BE2C (cell line): ENCODE measurements around the gene TMEM158.

ENCODE experiments used
- DNase-seq: peaks from one replicate; pipeline ENCODE4 v3.0.0-alpha.2; 2020
- H3K27me3 ChIP-seq: fragments of 250-450 bp; sonication (Bioruptor Pico); 2 replicates; pipeline ENCODE4 v1.5.1; 2020; ENCODE audit warnings: mild to moderate bottlenecking
- H3K36me3 ChIP-seq: fragments of 250-450 bp; sonication (Bioruptor Pico); 2 replicates; pipeline ENCODE4 v1.5.1; 2020; ENCODE audit warnings: mild to moderate bottlenecking
- H3K4me1 ChIP-seq: fragments of 250-450 bp; sonication (Bioruptor Pico); 2 replicates; pipeline ENCODE4 v1.5.1; 2020
- H3K4me3 ChIP-seq: 2 replicates; pipeline ENCODE4 v1.5.1; 2011; ENCODE audit warnings: low read depth, low read length
- H3K9me3 ChIP-seq: fragments of 250-450 bp; sonication (Bioruptor Pico); 2 replicates; pipeline ENCODE4 v1.5.1; 2020
- CTCF ChIP-seq: IDR thresholded peaks from 2 replicates; pipeline ENCODE4 v1.5.1; 2012; ENCODE audit warnings: mild to moderate bottlenecking, low read depth, low read length

Gene TMEM158

DNA sequence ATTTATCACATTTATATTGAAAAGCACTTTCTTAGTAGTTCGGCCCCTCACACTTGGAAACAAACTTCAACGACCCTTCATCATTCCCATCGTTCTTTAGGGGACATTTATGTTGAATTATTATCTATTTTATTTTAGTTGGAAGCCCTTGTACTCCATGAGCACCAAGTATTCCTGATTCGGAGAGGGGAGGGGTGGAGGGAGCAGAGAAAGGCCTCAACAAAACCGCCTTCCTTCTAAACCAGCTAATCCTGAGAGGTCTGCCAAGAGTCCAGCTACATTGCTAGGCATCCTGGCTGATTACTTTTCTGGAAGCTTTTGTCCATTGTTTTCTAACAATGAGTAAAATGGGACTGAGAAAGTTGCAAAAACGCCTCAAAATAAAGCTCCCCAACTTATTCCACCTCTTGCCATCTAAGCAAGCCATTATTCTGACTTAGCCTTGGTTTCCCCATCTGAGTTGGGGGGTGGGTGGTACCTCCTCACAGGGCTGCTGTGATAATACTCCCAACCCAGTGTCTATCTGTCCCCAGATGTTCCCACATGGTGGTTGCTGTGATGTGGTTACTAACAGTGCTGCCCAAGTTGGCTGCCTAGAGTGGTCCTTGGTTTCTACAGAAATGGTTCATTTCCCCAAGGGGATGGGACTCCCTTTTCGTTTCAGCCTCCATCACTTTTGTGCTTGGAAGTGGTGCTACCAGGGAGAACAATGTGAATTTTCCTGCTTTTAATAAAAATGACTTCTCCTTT is 1.2 kb upstream of the TMEM158 start:
- Histone ChIP-seq H3K4me3 (no peak overlapping the region), H3K27me3 (peaks cover 30% of the 10 kb centered on the region), H3K9me3 (no peaks in the 10 kb centered on the region), H3K36me3 (no peaks in the 10 kb centered on the region), H3K4me1 (no peaks in the 10 kb centered on the region)
- DNase-seq, result no peak
- TF ChIP-seq CTCF, result no peak

- Histone ChIP-seq H3K4me1 (no peaks in the 10 kb centered on the region), H3K27me3 (peaks cover 30% of the 10 kb centered on the region), H3K9me3 (no peaks in the 10 kb centered on the region), H3K36me3 (no peaks in the 10 kb centered on the region), H3K4me3 (peak overlapping the region; percentile 28; the same call in 1 of the 2 replicates)
- no peak for TF ChIP-seq CTCF
- peak; percentile 44 for DNase-seq
These were observed 452 bp downstream of the TMEM158 start for GRCh38 chr3:45225465-45226205.

GRCh38 chr3:45224824-45225464 is 1.1 kb downstream of the TMEM158 start:
- Histone ChIP-seq H3K4me3 (peak overlapping the region; percentile 28), H3K27me3 (peaks cover 30% of the 10 kb centered on the region), H3K36me3 (no peaks in the 10 kb centered on the region), H3K4me1 (no peaks in the 10 kb centered on the region), H3K9me3 (no peaks in the 10 kb centered on the region)
- peak; percentile 60 for DNase-seq
- peak; percentile 33 for TF ChIP-seq CTCF

DNA sequence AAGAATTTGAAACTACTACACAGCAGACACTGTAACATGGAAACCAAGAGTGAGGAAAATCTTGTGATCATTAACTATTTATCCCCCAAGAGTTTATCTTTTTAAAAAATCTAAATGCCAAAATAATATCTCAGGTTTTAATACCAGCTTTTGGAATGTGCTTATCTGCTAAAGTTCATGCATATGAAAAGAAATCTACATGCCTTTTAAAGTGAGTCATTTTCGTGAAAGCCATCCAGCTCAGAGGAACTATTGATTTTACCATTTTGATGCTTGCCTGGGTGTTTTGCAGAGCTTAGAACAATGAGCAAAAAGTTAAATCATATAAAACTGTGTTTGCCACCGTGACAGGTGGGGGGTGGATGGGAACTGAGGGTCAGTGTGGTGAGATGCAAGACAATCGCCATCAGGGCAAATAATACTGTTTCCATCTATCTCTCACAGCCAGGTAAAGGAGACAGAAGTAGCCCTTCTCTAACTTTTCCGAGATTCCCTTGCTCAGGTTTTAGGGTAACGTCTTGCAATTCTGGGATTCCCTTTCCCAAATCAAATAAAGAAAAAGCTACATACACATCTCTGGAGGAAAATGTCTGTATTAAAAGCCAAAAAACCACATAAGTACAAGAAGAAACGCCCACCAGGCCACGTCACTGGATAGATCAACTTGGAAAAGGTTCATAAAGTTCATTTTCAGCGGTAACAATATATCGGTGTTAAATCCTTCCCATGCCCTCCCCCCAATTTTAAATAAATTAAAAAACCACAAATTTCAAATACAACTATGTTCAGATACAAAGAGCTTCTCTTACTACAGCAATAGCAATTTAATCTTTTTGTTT is 2.0 kb downstream of the TMEM158 start:
- H3K36me3 ChIP-seq, result no peaks in the 10 kb centered on the region
- H3K4me3 ChIP-seq, result no peak overlapping the region
- no peaks in the 10 kb centered on the region for H3K4me1 ChIP-seq
- H3K9me3 ChIP-seq, result no peaks in the 10 kb centered on the region
- no peak for TF ChIP-seq CTCF
- DNase-seq, result no peak
- peaks cover 26% of the 10 kb centered on the region for H3K27me3 ChIP-seq

DNA sequence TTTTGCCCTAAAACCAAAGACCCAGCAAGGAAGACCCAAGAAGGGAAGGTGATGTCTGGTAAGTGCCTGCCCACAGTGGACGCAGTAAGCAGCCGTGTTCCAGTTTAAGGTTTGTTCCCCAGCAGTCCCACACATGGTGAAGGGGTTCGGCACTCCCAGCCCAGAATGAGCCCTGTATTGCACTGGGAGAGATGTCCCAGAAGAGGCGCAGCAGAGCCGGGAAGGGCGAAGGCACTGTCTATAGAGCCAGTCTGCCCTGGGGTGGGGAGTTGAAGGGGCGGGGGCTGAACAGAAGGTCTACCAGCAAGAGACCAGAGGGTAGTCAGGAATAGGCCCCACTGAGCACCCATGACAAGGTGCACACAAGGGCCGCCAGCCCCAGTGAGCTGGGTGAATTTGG is 6.4 kb downstream of the TMEM158 start:
- no peaks in the 10 kb centered on the region for H3K4me1 ChIP-seq
- H3K27me3 ChIP-seq, result peaks cover 12% of the 10 kb centered on the region
- no peaks in the 10 kb centered on the region for H3K9me3 ChIP-seq
- no peak for TF ChIP-seq CTCF
- no peak overlapping the region for H3K4me3 ChIP-seq
- DNase-seq, result no peak
- no peaks in the 10 kb centered on the region for H3K36me3 ChIP-seq
